HL-60/S4 treated with retinoic acid at 250 ng/mL for 4 days and 3 days (cell line): ENCODE results near the gene P3H4.
"Not testable (repeated sequence)": the region's sequence is repeated elsewhere in the genome, so short reads cannot be mapped to it uniquely, and the experiment has no call there.

Source experiments
- in situ Hi-C: fragments of 300-500 bp; cut with MboI; formaldehyde crosslinking; loops from 2 replicates; pipeline ENCODE4 v1.7.0; 2022; ENCODE audit warnings: low sequenced_read_pairs

The P3H4 gene

GRCh38 chr17:41811549-41812380 lies at the start of gene P3H4:
Gene P3H4, minus strand, starts transcription at chr17:41811949. Its CDS starts 34 bp downstream, at chr17:41811915.
- in situ Hi-C loops, result no loop called here

DNA sequence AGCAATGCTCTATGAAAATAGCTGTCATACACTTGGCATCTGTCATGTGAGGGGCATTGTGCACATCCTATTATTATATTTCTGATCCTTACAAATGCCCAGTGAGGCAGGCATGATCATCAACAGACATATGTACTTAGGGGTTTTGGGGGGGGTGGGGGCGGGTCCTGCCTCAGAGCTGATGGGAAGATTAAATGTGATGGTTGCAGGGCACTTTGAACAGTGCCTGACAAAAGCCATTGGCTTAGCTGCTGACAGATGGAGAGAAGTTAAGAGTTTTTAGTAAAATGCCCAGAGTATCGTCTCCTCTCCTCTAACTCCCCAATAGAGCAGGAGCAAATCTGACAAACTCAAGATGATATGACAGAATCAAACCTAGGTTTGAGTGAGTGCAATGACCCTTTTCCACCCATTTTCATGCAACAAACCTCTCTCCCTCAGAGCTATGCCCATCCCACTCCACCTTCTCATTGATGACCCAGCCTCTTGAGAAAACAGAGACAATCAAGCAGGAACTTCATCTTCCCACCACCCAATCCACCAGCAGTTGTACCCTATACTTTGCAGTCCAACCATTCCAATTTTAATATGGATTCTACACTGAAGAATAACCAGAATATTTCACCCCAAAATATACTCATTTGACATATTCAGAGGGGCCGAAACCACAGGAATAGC lies 48.6 kb upstream of the P3H4 start:
- in situ Hi-C loops, result no loop called here

DNA sequence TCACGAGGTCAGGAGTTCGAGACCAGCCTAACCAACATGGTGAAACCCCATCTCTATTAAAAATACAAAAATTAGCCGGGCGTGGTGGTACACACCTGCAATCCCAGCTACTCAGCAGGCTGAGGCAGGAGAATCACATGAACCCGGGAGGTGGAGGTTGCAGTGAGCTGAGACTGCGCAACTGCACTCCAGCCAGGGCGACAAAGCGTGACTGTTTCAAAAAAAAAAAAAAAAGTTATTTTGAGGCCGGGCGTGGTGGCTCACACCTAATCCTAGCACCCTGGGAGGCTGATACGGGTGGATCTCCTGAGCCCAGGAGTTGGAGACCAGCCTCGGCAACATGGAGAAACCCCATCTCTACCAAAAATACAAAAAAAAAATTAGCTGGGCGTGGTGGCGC lies 39.6 kb upstream of the P3H4 start:
- in situ Hi-C loops, result not testable (repeated sequence)

DNA sequence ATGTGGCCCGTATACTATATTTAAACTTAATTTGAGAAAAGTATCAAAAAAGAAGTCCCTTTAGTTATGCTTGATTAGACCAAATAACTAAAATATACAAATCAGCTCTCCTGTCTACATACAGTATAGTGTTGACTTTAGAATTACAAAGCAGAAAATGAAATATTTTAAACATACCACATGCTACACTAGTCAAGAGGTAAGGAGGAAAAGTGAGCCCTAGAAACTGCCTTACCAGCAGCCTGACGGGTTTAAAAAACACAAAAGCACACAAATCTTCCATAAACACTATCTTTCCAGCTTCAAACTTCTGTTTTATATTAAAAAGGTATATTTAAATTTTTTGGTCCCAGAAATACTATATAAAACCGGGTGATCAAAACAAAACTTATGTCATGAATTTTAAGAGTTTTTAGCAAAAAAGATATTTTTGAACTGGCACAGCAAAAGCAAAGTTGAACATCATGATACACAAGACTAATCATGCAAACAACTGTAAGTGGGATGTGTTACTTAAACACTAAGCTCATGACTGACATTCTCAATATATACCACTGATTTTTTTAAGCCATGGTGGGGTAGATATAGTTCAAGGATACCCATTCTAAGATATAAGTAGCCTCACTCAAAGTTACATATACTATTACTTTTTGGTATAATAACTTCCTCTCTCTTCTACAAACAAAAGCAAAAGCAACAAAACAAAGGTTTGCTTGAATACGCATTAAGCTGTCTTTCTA lies 37.7 kb upstream of the P3H4 start:
- in situ Hi-C loops, result no loop called here

DNA sequence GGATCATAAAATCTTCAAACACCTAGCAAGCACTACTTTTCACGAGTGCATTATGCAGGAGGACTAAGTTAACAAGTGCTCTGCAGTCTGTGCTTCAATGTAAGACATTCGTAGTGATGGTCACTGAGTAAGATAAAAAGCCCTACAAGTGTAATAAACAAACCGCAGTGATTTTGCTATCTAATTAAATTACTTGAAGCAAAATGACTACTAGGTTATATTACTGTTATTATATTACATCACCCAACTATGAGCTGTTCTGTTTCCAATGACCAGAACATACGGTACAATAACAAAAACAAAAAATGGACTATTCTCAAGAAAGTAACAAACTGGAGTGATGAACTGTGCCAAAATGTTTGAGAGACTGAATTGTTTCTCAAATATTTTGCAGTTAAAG lies 37.0 kb upstream of the P3H4 start:
- in situ Hi-C loops, result no loop called here

DNA sequence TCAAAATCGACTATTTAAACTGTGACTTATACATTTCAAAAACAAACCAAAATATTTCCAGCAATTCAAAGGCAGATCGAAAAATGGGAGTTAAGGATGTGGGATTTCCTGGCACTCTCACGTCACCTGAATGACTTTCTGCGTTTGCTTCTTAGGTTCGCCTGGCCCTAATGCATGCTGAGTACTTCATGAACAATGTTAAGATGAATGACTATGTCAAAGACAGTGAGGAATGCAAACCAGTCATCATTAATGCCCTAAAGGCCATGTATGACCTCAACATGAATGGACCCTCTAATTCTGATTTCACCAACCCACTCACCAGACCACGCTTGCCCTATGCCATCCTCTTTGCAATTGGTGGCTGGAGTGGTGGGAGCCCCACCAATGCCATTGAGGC lies 33.2 kb upstream of the P3H4 start:
- in situ Hi-C loops, result no loop called here

DNA sequence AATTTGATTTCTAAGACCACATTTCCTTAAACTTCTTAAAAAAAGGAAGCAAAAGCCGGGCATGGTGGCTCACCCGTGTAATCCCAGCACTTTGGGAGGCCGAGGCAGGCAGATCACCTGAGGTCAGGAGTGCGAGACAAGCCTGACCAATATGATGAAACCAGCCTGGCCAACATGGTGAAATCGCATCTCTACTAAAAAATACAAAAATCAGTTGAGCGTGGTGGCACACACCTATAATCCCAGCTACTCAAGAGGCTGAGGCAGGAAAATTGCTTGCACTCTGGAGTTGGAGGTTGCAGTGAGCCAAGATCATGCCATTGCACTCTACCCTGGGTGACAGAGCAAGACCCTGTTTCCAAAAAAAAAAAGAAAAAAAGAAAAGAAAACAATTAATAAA lies 29.0 kb upstream of the P3H4 start:
- in situ Hi-C loops, result not testable (repeated sequence)

DNA sequence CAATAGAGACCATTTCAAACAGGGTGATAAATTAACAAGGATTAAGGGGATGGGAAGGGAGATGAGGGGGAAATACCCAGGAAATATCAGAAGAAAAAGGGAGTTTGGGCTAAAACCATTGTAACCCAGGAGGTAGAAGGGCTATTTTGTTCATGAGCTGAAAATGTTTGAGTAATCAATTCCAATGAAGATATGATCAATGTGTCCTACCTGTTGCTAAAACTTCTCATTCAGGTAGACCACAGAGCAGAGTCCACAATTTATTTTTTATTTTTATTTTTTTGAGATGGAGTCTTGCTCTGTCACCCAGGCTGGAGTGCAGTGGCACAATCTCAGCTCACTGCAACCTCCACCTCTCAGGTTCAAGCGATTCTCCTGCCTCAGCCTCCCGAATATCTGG lies 27.7 kb upstream of the P3H4 start:
- in situ Hi-C loops, result not testable (repeated sequence)

DNA sequence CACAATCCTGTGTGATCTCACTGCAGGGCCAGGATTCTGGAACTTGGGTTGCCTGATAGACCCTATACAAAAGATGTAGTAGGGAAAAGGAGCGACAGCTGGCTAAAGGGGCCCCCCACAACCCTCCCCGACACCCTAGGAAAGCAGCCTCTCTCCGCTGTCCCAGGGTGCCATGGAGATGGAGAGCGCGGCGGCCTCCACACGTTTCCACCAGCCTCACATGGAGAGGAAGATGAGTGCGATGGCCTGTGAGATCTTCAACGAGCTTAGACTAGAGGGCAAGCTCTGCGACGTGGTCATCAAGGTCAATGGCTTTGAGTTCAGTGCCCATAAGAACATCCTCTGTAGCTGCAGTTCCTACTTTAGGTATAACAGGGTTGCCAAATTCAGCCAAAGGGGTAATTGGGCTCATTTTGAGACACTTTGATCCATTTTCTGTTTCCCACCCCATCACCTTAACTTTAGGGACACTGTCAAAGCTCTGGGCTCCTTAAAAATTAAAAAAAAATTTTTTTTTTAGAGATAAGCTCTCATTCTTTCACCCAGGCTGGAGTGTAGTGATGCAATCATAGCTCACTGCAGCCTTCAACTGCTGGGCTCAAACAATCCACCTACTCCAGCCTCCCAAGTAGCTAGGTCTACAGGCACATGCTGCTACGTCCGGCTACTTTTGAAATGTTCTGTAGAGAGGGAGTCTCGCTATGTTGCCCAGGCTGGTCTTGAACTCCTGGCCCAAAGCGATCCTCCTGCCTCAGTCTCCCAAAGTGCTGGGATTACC lies 26.2 kb upstream of the P3H4 start, which contains the start of gene KLHL10:
Gene KLHL10 (plus strand): TSS at position 65 of the 778 bp plus-strand sequence. CDS start 108 bp downstream, at position 173.
- in situ Hi-C loops, result no loop called here

DNA sequence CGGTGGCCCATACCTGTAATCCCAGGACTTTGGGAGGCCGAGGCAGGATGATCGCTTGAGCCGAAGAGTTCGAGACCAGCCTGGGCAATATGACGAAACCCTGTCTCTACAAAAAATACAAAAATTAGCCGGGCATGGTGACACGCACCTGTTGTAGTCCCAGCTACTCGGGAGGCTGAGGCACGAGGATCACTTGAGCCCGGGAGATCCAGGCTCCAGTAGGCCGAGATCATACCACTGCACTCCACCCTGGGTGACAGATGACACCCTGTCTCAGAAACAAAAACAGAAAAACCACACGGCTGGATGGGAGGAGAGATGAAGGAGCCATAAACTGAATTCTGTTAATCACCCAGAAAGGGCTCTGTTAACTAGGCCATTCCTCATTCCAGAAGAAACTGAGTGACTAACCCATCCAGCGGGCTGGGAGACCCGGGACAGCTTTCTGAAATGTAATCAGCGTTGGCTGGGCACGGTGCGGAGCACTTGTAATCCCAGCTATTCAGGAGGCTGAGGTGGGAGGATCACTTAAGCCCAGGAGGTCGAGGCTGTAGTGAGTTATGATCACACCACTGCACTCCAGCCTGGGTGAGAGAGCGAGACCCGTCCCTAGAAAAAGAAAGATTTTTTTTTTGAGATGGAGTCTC lies 24.9 kb upstream of the P3H4 start:
- in situ Hi-C loops, result no loop called here

DNA sequence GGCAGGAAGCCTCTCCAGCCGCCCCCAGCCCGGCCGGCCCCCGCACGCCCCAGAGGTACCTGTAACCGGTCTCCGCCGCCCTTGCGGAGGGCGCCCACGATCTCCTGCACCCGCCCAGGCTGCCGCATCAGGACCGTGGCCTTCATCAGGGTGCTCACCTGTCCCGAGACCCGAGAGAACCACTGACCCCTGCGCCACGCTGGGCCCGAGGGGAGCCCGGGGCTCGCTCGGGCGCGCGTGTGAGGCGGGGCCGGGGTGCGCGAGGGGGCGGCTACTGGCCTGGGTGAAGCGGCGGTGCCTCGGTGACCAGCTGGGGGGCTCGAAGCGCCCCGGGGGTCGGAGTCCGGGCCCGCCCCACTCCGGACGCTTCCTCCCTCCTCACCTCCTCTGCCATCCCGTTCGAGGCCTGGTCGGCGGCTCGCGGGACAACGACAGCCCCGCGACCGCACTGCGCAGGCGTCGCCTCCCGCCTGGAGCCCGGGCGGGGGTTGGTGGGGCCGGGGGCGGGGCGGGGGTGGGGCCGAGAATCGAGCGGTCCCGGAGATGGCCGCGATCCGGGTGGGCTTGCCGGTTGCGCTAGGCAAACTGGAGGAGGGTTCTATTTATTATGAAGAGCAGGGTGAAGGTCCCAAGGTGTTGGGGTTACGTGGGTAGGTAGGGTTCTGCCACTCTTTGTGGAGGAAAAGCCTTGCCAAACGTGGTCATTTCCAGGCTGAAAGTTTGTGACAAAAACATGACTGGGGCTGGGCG lies 24.2 kb upstream of the P3H4 start, which contains the start of gene NT5C3B:
Gene NT5C3B (minus strand): TSS at position 433 of the 750 bp plus-strand sequence. CDS start 39 bp downstream, at position 394.
- in situ Hi-C loops, result no loop called here

DNA sequence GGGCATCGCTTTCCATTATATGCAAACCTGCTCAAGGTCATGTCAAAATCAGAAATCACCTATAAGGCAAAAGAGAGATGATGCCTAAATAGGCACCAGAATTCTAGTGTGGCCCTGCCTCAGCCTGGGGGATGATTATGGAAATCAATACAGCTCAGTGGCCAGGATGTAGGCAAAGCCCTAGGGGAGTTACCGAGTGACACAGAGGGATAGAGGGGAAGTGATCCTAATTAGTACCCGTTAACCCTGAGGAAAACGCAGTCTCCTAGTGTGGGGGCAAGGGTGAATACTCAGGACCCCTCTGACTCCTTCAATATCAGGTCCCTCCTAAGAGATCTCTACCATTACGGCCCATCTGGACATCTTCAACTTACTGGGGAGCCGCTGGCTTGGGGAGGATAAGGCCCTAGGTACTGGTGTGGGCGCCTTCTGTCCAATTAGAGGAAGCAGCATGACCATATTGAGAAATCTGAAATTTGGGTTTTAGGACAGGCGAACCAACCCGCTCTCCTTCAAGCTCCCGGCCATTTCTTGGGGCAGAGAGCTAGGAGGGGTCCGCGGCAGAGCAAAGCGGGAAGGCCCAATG lies 23.6 kb upstream of the P3H4 start:
- in situ Hi-C loops, result no loop called here

- in situ Hi-C loops, result not testable (repeated sequence)
Measured at GRCh38 chr17:41829961-41830360, 18.2 kb upstream of the P3H4 start.

DNA sequence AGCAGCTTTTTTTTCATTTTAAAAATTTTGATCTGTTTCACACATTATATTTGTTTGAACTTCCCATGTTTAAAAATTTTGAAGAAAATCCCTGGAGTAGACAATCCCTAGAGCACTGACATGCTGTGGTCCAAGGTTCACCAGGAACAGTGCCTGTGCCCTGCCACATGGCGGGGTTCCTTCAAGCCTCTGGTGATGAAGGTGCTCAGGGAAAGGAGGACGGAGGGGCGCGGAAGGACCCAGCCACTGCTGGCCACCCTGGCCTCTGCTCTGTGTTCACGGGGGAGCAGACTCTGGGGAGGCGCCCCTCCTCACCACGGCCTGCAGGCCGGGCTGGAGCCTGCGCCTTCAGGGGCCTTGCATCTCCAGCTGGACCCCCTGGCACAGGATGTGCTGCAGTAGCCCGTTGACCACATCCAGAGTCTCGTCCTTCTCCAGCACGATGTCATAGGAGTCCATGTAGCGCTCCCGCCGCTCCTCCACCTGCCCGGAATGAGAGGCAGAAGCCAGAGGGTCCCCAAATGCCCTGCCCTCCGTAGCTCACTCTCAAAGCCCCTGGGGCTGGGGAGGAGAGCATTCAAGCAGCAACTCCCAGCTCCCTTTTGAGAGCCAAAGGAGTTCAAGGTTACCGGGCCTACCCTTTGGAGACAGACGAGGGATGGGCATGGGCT lies 13.6 kb upstream of the P3H4 start:
- in situ Hi-C loops, result no loop called here

- in situ Hi-C loops, result no loop called here
Measured at GRCh38 chr17:41824086-41824485, 12.3 kb upstream of the P3H4 start.

DNA sequence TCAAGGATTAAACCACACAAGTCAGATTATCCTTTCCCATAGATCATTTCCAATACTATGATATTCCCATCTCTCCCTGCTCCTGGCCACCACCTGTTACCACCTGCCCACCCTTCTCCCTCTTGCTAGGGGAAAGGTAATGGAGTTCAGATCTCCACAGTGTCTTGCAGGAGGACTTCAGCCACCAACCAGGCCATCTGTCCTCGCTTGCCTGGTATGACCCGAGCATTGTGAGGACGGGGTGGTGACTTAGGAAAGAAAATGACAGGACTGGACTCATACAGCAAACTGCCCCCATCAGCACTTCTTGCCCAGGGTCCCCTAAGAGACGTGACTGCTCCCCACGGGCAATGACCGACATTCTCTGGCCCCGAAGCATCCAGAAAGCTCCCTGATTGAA lies 11.8 kb upstream of the P3H4 start:
- in situ Hi-C loops, result no loop called here

GRCh38 chr17:41823141-41823524 lies 11.4 kb upstream of the P3H4 start:
- in situ Hi-C loops, result no loop called here
